Measurements from ENCODE around the gene ABCA4. TPM values are rescaled to one million over a fixed set of nuclear protein-coding genes. Genes with fewer than 3 reads are reported as not detected.

ABCA4 gene
- total RNA-seq, 1 donor from 2014 or later: 6.0 TPM

- H3K4me1 Mint-ChIP-seq (ENCODE audit: unreplicated experiment): peaks cover 75% of the 10 kb centered on the region
- H3K27me3 Mint-ChIP-seq (ENCODE audit: unreplicated experiment): no peaks in the 10 kb centered on the region
- H3K27ac Mint-ChIP-seq (ENCODE audit: unreplicated experiment): peak overlapping the region; percentile 97
- no peaks in the 10 kb centered on the region for H3K9me3 Mint-ChIP-seq (ENCODE audit: unreplicated experiment)
- no peak overlapping the region for H3K4me3 Mint-ChIP-seq (ENCODE audit: unreplicated experiment)
- TF ChIP-seq CTCF (IDR thresholded peaks at IDR 0.05): no peak
- no peaks in the 10 kb centered on the region for H3K36me3 Mint-ChIP-seq (ENCODE audit: unreplicated experiment)
- DNase-seq (ENCODE audit: extremely low spot score, unreplicated experiment): no peak
These were observed 77.1 kb downstream of the ABCA4 start for GRCh38 chr1:94043738-94044289.

- Mint-ChIP-seq H3K27me3 (ENCODE audit: unreplicated experiment) (no peaks in the 10 kb centered on the region), H3K4me1 (ENCODE audit: unreplicated experiment) (peaks cover 75% of the 10 kb centered on the region)
These were observed 78.6 kb downstream of the ABCA4 start for GRCh38 chr1:94042388-94042787.

GRCh38 chr1:94039871-94040569, 80.9 kb downstream of the ABCA4 start:
- no peak for DNase-seq (ENCODE audit: extremely low spot score, unreplicated experiment)
- Mint-ChIP-seq H3K27me3 (ENCODE audit: unreplicated experiment) (no peaks in the 10 kb centered on the region), H3K27ac (ENCODE audit: unreplicated experiment) (peak overlapping the region; percentile 96), H3K9me3 (ENCODE audit: unreplicated experiment) (no peaks in the 10 kb centered on the region), H3K36me3 (ENCODE audit: unreplicated experiment) (no peaks in the 10 kb centered on the region), H3K4me1 (ENCODE audit: unreplicated experiment) (peaks cover 75% of the 10 kb centered on the region), H3K4me3 (ENCODE audit: unreplicated experiment) (no peak overlapping the region)
- peak; percentile 21 for TF ChIP-seq CTCF (IDR thresholded peaks at IDR 0.05)

More at GRCh38 chr1:94042388-94042787, 78.6 kb downstream of the ABCA4 start:
- H3K27ac Mint-ChIP-seq (ENCODE audit: unreplicated experiment): no peak overlapping the region
- H3K9me3 Mint-ChIP-seq (ENCODE audit: unreplicated experiment): no peaks in the 10 kb centered on the region
- H3K4me3 Mint-ChIP-seq (ENCODE audit: unreplicated experiment): no peak overlapping the region
- no peak for DNase-seq (ENCODE audit: extremely low spot score, unreplicated experiment)
- TF ChIP-seq CTCF (IDR thresholded peaks at IDR 0.05): no peak
- H3K36me3 Mint-ChIP-seq (ENCODE audit: unreplicated experiment): no peaks in the 10 kb centered on the region

GRCh38 chr1:94039514-94039870, 81.5 kb downstream of the ABCA4 start:
- Mint-ChIP-seq H3K9me3 (ENCODE audit: unreplicated experiment) (no peaks in the 10 kb centered on the region), H3K4me3 (ENCODE audit: unreplicated experiment) (no peak overlapping the region), H3K36me3 (ENCODE audit: unreplicated experiment) (no peaks in the 10 kb centered on the region), H3K27me3 (ENCODE audit: unreplicated experiment) (no peaks in the 10 kb centered on the region), H3K27ac (ENCODE audit: unreplicated experiment) (peak overlapping the region; percentile 96), H3K4me1 (ENCODE audit: unreplicated experiment) (peaks cover 70% of the 10 kb centered on the region)
- TF ChIP-seq CTCF (IDR thresholded peaks at IDR 0.05): peak; percentile 87
- DNase-seq (ENCODE audit: extremely low spot score, unreplicated experiment): no peak

GRCh38 chr1:94038511-94038910, 82.4 kb downstream of the ABCA4 start:
- Mint-ChIP-seq H3K4me1 (ENCODE audit: unreplicated experiment) (peaks cover 71% of the 10 kb centered on the region), H3K9me3 (ENCODE audit: unreplicated experiment) (no peaks in the 10 kb centered on the region), H3K4me3 (ENCODE audit: unreplicated experiment) (no peak overlapping the region), H3K36me3 (ENCODE audit: unreplicated experiment) (no peaks in the 10 kb centered on the region), H3K27me3 (ENCODE audit: unreplicated experiment) (no peaks in the 10 kb centered on the region), H3K27ac (ENCODE audit: unreplicated experiment) (peak overlapping the region; percentile 96)
- DNase-seq (ENCODE audit: extremely low spot score, unreplicated experiment): no peak
- no peak for TF ChIP-seq CTCF (IDR thresholded peaks at IDR 0.05)

Measured in osteocyte (in vitro differentiated cells).